ENCODE results near the gene MMP28.

MMP28 gene

DNA sequence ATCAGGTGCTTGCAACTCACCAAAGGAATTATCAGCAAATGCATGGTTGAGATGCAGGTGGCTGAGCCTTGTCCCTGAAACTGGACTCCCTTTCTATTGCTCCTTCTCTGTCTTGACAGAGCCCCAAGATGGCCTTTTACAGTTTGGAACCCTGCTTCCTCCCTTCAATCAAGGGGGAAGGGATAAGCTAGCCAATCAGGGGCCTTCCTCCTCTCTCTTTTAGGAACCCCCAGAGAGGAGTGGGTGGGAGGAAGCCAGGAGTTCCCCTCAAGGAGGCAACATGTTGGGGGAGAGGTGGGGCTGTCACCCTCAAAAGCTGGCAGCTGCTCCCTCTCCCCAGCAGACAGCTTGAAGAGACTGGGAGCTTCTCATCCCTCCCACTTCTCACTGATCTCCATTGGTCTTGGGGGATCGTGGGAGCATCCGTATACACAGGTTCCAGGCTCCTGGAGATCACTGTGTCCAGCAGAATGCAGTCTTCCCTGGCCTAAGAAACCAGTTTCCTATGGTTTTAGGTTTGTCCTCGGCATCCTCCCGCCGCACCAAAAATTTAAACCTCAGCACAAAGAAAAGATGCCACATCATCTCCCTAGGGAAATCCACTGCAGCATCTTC, 56.8 kb downstream of the MMP28 start:
- Histone ChIP-seq H3K27ac (ENCODE audit: low read depth, low read length) (no peak overlapping the region), H3K4me3 (ENCODE audit: low read length) (no peak overlapping the region), H4K20me1 (ENCODE audit: control insufficient read depth, insufficient read depth, low read depth, low read length) (no peaks in the 10 kb centered on the region), H3K9me2 (replicated peaks; ENCODE audit: control insufficient read depth, low read length) (no peaks in the 10 kb centered on the region), H3K4me2 (ENCODE audit: low read length) (no peak overlapping the region), H3K79me2 (ENCODE audit: control insufficient read depth, low read length) (no peaks in the 10 kb centered on the region), H3K4me1 (ENCODE audit: control insufficient read depth, low read length) (no peaks in the 10 kb centered on the region), H3F3A (ENCODE audit: control insufficient read depth, insufficient read depth) (no peaks in the 10 kb centered on the region), H3K9me3 (ENCODE audit: control insufficient read depth, insufficient read depth, low read length) (no peaks in the 10 kb centered on the region), H3K36me3 (ENCODE audit: control insufficient read depth, low read length) (no peaks in the 10 kb centered on the region), H3K27me3 (ENCODE audit: control insufficient read depth, low read length) (peaks cover 7% of the 10 kb centered on the region)
- TF ChIP-seq, protein P1, sequence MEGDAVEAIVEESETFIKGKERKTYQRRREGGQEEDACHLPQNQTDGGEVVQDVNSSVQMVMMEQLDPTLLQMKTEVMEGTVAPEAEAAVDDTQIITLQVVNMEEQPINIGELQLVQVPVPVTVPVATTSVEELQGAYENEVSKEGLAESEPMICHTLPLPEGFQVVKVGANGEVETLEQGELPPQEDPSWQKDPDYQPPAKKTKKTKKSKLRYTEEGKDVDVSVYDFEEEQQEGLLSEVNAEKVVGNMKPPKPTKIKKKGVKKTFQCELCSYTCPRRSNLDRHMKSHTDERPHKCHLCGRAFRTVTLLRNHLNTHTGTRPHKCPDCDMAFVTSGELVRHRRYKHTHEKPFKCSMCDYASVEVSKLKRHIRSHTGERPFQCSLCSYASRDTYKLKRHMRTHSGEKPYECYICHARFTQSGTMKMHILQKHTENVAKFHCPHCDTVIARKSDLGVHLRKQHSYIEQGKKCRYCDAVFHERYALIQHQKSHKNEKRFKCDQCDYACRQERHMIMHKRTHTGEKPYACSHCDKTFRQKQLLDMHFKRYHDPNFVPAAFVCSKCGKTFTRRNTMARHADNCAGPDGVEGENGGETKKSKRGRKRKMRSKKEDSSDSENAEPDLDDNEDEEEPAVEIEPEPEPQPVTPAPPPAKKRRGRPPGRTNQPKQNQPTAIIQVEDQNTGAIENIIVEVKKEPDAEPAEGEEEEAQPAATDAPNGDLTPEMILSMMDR (IDR thresholded peaks at IDR 0.05; ENCODE audit: low read depth, low read length, poor library complexity, severe bottlenecking): no peak
- no peak for TF ChIP-seq EZH2phosphoT487 (IDR thresholded peaks at IDR 0.05; ENCODE audit: borderline replicate concordance, low read length)

- no peak overlapping the region for H3K4me3 ChIP-seq (ENCODE audit: low read length)
- no peak overlapping the region for H3K27ac ChIP-seq (ENCODE audit: low read depth, low read length)
- no peaks in the 10 kb centered on the region for H3K9me3 ChIP-seq (ENCODE audit: control insufficient read depth, insufficient read depth, low read length)
- H3K9me2 ChIP-seq (replicated peaks; ENCODE audit: control insufficient read depth, low read length): no peaks in the 10 kb centered on the region
- no peaks in the 10 kb centered on the region for H3K4me1 ChIP-seq (ENCODE audit: control insufficient read depth, low read length)
- H3K27me3 ChIP-seq (ENCODE audit: control insufficient read depth, low read length): peaks cover 23% of the 10 kb centered on the region
- no peaks in the 10 kb centered on the region for H3K36me3 ChIP-seq (ENCODE audit: control insufficient read depth, low read length)
- H3F3A ChIP-seq (ENCODE audit: control insufficient read depth, insufficient read depth): no peaks in the 10 kb centered on the region
- no peak overlapping the region for H3K4me2 ChIP-seq (ENCODE audit: low read length)
- no peaks in the 10 kb centered on the region for H4K20me1 ChIP-seq (ENCODE audit: control insufficient read depth, insufficient read depth, low read depth, low read length)
- no peaks in the 10 kb centered on the region for H3K79me2 ChIP-seq (ENCODE audit: control insufficient read depth, low read length)
- TF ChIP-seq, protein P1 (IDR thresholded peaks at IDR 0.05; ENCODE audit: low read depth, low read length, poor library complexity, severe bottlenecking): no peak
- TF ChIP-seq EZH2phosphoT487 (IDR thresholded peaks at IDR 0.05; ENCODE audit: borderline replicate concordance, low read length): no peak
These were observed 59.2 kb downstream of the MMP28 start for GRCh38 chr17:35736236-35736635.

GRCh38 chr17:35735036-35735805, 60.2 kb downstream of the MMP28 start:
- Histone ChIP-seq H3K4me1 (ENCODE audit: control insufficient read depth, low read length) (no peaks in the 10 kb centered on the region), H3K36me3 (ENCODE audit: control insufficient read depth, low read length) (no peaks in the 10 kb centered on the region), H3K9me2 (replicated peaks; ENCODE audit: control insufficient read depth, low read length) (no peaks in the 10 kb centered on the region), H3K79me2 (ENCODE audit: control insufficient read depth, low read length) (no peaks in the 10 kb centered on the region), H3F3A (ENCODE audit: control insufficient read depth, insufficient read depth) (no peaks in the 10 kb centered on the region), H3K9me3 (ENCODE audit: control insufficient read depth, insufficient read depth, low read length) (no peaks in the 10 kb centered on the region), H3K4me2 (ENCODE audit: low read length) (no peak overlapping the region), H3K27ac (ENCODE audit: low read depth, low read length) (no peak overlapping the region), H3K4me3 (ENCODE audit: low read length) (no peak overlapping the region), H3K27me3 (ENCODE audit: control insufficient read depth, low read length) (peaks cover 30% of the 10 kb centered on the region), H4K20me1 (ENCODE audit: control insufficient read depth, insufficient read depth, low read depth, low read length) (no peaks in the 10 kb centered on the region)
- TF ChIP-seq EZH2phosphoT487 (IDR thresholded peaks at IDR 0.05; ENCODE audit: borderline replicate concordance, low read length): no peak
- TF ChIP-seq, protein P1 (IDR thresholded peaks at IDR 0.05; ENCODE audit: low read depth, low read length, poor library complexity, severe bottlenecking): no peak
